GM12878 (cell line): ENCODE results near the gene AHCYL2. TPM values are rescaled to one million over a fixed set of nuclear protein-coding genes. Genes with fewer than 3 reads are reported as not detected.

Experiments
- CBX5 ChIP-seq: sonication (generic); IDR thresholded peaks from 2 replicates; pipeline ENCODE4 v1.6.1; 2016; ENCODE audit warnings: low read depth, moderate library complexity, mild to moderate bottlenecking, inconsistent platforms
- CEBPB ChIP-seq, 2 experiments: fragments of 150-350 bp in 1 of 2; IDR thresholded peaks; 2 replicates each; pipeline ENCODE4 v1.6.1; 2012 to 2014; ENCODE audit warnings: low read depth in 2 of 2, low read length in 2 of 2, borderline replicate concordance in 1 of 2, inconsistent platforms in 1 of 2
- EED ChIP-seq: sonication (generic); IDR thresholded peaks from 2 replicates; pipeline ENCODE4 v1.6.1; 2016; ENCODE audit warnings: antibody characterized with exemption, low read depth
- KAT2A ChIP-seq: conservative IDR thresholded peaks from 2 replicates; pipeline ENCODE4 v1.6.1; 2011; ENCODE audit warnings: low read depth, low read length; ENCODE audit not compliant: control insufficient read depth
- ZZZ3 ChIP-seq: IDR thresholded peaks from 2 replicates; pipeline ENCODE4 v1.6.1; 2011; ENCODE audit warnings: low read depth; ENCODE audit not compliant: control insufficient read depth, insufficient read length
- polyA plus RNA-seq, 11 experiments: library from polyadenylated mRNA; depleted of rRNA in 4 of 11; unstranded in 6 of 11; stranded (reverse) in 5 of 11; fragments of >200 nt; fragmentation: Nextera tagmentation in 4 of 11; fragmentation: Illumina TruSeq in 1 of 11; extraction: Ambion mirVana in 4 of 11; extraction: Trizol in 1 of 11; gene quantifications; 1 replicate in 1 of 11; 2 replicates in 10 of 11; pipeline versions ENCODE4 v1.2.1 to v1.2.3, GENCODE V29; 2011 to 2016; ENCODE audit warnings: inconsistent platforms in 2 of 11, missing spikeins in 2 of 11, low read depth in 1 of 11
- total RNA-seq, 4 experiments: library from RNA; depleted of rRNA in 3 of 4; stranded (reverse); fragments of >200 nt in 3 of 4; fragmentation: Illumina TruSeq in 1 of 4; extraction: Trizol in 1 of 4; gene quantifications; 2 replicates each; pipeline versions ENCODE4 v1.2.1 to v1.2.3, GENCODE V29; 2013 to 2021
- TF ChIP-seq, protein P1 (sequence below): IDR thresholded peaks from 2 replicates; pipeline ENCODE4 v1.6.1; 2011; ENCODE audit warnings: low read depth, low read length, improper control_type of control experiment, borderline replicate concordance
- TF ChIP-seq, protein P2 (sequence below): IDR thresholded peaks from 2 replicates; pipeline ENCODE4 v1.6.1; 2012; ENCODE audit warnings: improper control_type of control experiment, low read depth, low read length; ENCODE audit not compliant: insufficient replicate concordance
- TF ChIP-seq, protein P3 (sequence below): IDR thresholded peaks from 2 replicates; pipeline ENCODE4 v1.6.1; 2012; ENCODE audit warnings: low read depth, low read length, improper control_type of control experiment

The AHCYL2 gene
- total and polyA plus RNA-seq, 10 of the 15 experiments (the other 5 are each of a cell fraction or from before 2014, with no cell fraction given): 1.7 to 29.1 (median 5.4) TPM

- TF ChIP-seq CEBPB (IDR thresholded peaks at IDR 0.05; ENCODE audit: borderline replicate concordance in 1 of 2, low read depth in 2 of 2, low read length in 2 of 2) (no peak), CBX5 (no peak), KAT2A (no peak), EED (no peak), ZZZ3 (no peak)
- TF ChIP-seq, protein P1, sequence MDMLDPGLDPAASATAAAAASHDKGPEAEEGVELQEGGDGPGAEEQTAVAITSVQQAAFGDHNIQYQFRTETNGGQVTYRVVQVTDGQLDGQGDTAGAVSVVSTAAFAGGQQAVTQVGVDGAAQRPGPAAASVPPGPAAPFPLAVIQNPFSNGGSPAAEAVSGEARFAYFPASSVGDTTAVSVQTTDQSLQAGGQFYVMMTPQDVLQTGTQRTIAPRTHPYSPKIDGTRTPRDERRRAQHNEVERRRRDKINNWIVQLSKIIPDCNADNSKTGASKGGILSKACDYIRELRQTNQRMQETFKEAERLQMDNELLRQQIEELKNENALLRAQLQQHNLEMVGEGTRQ: no peak
- TF ChIP-seq, protein P2, sequence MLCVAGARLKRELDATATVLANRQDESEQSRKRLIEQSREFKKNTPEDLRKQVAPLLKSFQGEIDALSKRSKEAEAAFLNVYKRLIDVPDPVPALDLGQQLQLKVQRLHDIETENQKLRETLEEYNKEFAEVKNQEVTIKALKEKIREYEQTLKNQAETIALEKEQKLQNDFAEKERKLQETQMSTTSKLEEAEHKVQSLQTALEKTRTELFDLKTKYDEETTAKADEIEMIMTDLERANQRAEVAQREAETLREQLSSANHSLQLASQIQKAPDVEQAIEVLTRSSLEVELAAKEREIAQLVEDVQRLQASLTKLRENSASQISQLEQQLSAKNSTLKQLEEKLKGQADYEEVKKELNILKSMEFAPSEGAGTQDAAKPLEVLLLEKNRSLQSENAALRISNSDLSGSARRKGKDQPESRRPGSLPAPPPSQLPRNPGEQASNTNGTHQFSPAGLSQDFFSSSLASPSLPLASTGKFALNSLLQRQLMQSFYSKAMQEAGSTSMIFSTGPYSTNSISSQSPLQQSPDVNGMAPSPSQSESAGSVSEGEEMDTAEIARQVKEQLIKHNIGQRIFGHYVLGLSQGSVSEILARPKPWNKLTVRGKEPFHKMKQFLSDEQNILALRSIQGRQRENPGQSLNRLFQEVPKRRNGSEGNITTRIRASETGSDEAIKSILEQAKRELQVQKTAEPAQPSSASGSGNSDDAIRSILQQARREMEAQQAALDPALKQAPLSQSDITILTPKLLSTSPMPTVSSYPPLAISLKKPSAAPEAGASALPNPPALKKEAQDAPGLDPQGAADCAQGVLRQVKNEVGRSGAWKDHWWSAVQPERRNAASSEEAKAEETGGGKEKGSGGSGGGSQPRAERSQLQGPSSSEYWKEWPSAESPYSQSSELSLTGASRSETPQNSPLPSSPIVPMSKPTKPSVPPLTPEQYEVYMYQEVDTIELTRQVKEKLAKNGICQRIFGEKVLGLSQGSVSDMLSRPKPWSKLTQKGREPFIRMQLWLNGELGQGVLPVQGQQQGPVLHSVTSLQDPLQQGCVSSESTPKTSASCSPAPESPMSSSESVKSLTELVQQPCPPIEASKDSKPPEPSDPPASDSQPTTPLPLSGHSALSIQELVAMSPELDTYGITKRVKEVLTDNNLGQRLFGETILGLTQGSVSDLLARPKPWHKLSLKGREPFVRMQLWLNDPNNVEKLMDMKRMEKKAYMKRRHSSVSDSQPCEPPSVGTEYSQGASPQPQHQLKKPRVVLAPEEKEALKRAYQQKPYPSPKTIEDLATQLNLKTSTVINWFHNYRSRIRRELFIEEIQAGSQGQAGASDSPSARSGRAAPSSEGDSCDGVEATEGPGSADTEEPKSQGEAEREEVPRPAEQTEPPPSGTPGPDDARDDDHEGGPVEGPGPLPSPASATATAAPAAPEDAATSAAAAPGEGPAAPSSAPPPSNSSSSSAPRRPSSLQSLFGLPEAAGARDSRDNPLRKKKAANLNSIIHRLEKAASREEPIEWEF: no peak
- TF ChIP-seq, protein P3, sequence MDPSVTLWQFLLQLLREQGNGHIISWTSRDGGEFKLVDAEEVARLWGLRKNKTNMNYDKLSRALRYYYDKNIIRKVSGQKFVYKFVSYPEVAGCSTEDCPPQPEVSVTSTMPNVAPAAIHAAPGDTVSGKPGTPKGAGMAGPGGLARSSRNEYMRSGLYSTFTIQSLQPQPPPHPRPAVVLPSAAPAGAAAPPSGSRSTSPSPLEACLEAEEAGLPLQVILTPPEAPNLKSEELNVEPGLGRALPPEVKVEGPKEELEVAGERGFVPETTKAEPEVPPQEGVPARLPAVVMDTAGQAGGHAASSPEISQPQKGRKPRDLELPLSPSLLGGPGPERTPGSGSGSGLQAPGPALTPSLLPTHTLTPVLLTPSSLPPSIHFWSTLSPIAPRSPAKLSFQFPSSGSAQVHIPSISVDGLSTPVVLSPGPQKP: no peak
- TF ChIP-seq, all 136 proteins: peak for 0
Observed at GRCh38 chr7:129256221-129256620, 31.4 kb downstream of the AHCYL2 start (continued).
